GM19023 (cell line): ENCODE data around the gene SLC13A3.

Experiments
- ATAC-seq: cut with Tn5 transposase; IDR thresholded peaks from one replicate; pipeline ENCODE4 v1.9.1; 2021; ENCODE audit warnings: mild to moderate bottlenecking, moderate library complexity; ENCODE audit not compliant: unreplicated experiment

SLC13A3 gene

GRCh38 chr20:46580613-46581205 is 70.5 kb downstream of the SLC13A3 start:
- no peak for ATAC-seq

- ATAC-seq: no peak
These were observed 72.5 kb downstream of the SLC13A3 start for GRCh38 chr20:46578745-46579144.

- ATAC-seq: no peak
These were observed 74.4 kb downstream of the SLC13A3 start for GRCh38 chr20:46576774-46577395.

- ATAC-seq: no peak
These were observed 75.3 kb downstream of the SLC13A3 start for GRCh38 chr20:46575937-46576461.

- no peak for ATAC-seq
These were observed 75.9 kb downstream of the SLC13A3 start for GRCh38 chr20:46575394-46575793.

GRCh38 chr20:46573788-46574584 is 77.3 kb downstream of the SLC13A3 start:
- no peak for ATAC-seq

GRCh38 chr20:46573234-46573633 is 78.0 kb downstream of the SLC13A3 start:
- no peak for ATAC-seq

- no peak for ATAC-seq
These were observed 78.5 kb downstream of the SLC13A3 start for GRCh38 chr20:46572790-46573189.

- ATAC-seq: no peak
These were observed 79.1 kb downstream of the SLC13A3 start for GRCh38 chr20:46572153-46572552.

GRCh38 chr20:46571418-46571817 is 79.8 kb downstream of the SLC13A3 start:
- ATAC-seq: no peak

GRCh38 chr20:46570956-46571355 is 80.3 kb downstream of the SLC13A3 start:
- no peak for ATAC-seq

GRCh38 chr20:46569961-46570360 is 81.3 kb downstream of the SLC13A3 start:
- no peak for ATAC-seq

GRCh38 chr20:46568570-46569129 is 82.6 kb downstream of the SLC13A3 start:
- ATAC-seq: no peak

GRCh38 chr20:46566125-46566524 is 85.1 kb downstream of the SLC13A3 start:
- no peak for ATAC-seq

- no peak for ATAC-seq
These were observed 86.9 kb downstream of the SLC13A3 start for GRCh38 chr20:46564241-46564957.

- no peak for ATAC-seq
These were observed 87.4 kb downstream of the SLC13A3 start for GRCh38 chr20:46563860-46564221.

- no peak for ATAC-seq
These were observed 87.9 kb downstream of the SLC13A3 start for GRCh38 chr20:46563170-46563859.

GRCh38 chr20:46562373-46563169 is 88.7 kb downstream of the SLC13A3 start:
- no peak for ATAC-seq

GRCh38 chr20:46562009-46562372 is 89.3 kb downstream of the SLC13A3 start:
- no peak for ATAC-seq
